GM19467 (cell line): ENCODE data around the gene TMCO4.

ENCODE experiments used
- ATAC-seq: cut with Tn5 transposase; IDR thresholded peaks from one replicate; pipeline ENCODE4 v1.9.1; 2021; ENCODE audit warnings: mild to moderate bottlenecking, moderate library complexity; ENCODE audit not compliant: unreplicated experiment

Gene TMCO4

DNA sequence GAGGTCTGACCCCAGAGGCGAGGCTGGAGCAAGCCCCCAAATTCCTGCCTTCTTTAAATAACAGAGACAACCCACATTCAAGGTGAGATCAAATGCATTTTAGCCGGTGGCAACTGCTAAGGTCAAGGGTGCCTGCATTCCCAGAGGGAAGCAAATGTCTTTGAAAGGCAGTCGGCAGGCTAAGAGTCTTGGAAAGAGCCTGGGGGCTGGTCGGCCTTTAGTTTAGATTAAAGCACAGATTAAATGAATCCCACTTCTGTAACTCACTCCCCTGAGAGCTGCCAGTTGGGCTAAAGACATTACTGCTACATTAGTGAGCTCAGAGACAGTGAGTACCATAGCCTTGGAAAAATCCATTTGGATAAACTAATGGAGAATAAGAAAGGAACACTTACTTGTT is 75.8 kb downstream of the TMCO4 start:
- ATAC-seq: no peak

DNA sequence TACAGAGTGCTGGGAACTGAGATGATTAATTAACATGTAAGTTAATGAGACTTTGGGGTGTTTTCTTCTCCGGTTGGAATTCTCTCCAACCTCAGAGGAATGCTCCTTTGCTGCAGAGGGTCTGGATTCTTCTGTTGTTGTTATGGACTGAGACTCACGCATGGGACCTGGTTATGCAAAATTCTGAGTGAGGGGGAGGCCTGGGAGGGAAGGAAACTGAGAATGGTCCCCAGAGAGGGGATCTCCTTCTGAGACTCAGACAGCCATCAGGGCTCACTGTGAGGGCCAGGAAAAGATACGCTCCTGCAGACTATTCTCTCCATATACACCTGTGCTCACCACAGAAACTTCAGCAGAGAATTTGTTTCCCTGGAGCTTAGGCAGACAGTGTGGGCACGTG is 78.7 kb downstream of the TMCO4 start:
- ATAC-seq: no peak

DNA sequence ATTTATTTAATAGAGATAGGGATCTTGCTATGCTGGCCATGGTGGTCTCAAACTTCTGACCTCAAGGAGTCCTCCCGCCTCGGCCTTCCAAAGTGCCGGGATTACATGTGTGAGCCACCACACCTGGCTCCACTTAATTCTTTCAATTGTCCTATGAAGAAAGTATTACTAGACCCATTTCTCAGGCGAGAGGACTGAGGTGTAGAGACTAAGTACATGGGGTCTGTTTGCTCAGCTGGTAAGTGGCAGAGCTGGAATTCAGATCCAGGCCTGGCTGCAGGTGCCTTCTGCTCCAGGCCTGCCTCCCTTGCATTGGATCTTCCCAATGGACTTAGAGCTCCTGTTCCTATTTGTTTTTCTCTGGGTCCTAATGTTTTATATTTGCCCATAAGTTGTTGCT is 79.5 kb downstream of the TMCO4 start:
- no peak for ATAC-seq

DNA sequence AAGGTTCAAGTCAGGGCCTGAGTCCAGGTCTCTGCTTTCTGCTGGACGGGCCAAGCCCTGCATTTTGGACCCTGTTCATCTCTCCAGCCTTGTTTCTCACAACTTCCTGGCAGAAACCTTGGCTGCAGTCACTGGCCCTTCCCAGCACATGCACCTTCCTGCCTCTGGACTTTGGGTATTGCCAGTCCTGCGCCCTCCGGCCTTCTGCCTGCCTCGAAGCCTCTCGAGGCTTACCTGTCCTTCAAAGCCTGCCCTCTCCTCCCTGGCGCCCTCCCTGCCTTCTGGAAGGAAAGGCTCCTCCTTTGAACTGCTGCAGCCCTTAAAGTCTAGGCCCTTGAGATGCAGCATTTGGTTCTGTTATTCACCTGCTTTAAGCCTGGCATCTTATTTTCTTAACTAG is 82.2 kb downstream of the TMCO4 start:
- no peak for ATAC-seq

DNA sequence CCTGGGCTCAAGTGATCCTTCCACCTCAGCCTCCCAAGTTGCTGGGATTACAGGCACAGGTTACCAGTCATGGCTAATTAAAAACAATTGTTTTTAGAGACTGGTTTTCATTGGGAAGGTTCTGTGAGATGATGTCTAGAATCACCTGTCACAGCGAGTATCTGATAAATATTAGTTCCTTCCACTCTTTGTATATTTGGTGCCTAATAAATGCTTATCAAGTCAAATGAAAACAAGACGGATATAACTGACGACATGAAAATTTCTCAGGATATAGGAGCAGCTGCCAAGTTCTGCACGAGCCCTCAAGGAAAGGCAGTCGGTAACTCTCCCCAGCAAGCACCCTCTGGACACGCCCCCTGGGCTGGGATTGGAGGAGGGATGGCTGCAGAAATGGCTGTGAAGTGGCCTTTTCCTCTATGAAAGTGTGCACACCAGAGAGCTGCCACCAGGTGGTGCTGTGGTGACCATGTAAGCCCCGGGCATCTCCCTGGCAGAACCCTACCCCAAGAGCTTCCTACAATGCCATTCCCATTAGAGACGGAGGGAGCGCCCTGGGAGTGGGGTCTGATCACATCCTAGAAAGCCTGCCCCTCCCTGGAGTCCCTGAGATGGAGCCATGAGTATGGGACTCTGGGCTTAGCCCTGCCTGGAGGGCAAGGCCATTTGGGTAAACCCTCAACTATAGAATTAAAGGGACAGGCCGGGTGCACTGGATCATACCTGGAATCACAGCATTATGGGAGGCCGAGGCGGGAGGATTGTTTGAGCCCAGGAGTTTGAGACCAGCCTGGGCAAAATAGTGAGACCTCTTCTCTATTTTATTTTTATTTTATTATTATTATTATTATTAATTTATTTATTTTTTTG is 84.1 kb downstream of the TMCO4 start:
- ATAC-seq: no peak

DNA sequence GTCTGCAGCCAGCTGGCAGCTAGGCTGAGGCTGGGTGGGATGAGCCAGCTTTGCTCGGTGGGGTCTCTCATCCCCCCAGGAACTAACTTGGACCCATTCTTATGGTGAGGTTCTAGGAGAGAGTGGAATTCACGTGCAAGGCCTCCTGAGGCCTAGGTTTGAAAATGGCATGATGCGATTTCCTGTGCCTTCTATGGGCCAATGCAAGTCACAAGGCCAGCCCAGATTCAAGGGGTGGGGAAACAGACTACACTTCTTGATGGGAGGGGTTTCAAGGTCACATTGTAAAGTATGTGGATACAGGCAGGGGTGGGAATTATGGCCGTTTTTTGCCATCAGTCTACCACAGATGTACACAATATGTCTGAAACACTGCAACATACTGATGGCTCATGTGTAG is 86.8 kb downstream of the TMCO4 start:
- no peak for ATAC-seq

DNA sequence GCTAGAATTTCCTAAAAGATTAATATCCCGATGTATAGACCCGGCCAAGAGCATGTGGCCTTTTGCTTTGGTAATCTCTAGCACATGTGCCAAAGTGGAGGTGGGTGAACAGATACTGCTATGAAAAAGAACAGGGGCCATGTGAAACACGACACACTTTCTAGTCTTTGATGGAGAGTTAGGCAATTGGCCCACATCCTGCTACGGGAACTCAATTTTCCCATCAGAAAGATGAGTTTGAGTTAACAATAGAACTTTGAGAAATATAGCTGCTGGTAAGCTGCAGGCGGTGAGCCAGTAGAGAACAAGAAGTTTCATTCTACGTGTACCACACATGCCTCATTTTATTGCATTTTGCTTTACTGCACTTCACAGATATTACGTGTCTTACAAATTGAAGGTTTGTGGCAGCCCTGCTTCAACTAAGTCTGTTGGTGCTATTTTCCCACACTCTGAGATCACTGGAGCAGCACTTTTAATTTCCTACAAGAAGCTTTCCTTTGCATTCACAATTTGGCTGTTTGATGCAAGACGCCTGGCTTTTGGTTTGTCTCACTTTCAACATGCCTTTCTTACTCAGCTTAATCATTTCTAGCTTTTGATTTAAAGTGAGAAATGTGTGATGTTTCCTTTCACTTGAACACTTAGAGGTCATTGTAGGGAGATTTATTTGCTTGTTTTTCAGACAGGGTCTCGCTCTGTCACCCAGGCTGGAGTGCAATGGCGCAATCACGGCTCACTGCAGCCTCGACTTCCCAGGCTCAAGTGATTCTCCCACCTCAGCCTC is 88.7 kb downstream of the TMCO4 start:
- ATAC-seq: peak; percentile 38

DNA sequence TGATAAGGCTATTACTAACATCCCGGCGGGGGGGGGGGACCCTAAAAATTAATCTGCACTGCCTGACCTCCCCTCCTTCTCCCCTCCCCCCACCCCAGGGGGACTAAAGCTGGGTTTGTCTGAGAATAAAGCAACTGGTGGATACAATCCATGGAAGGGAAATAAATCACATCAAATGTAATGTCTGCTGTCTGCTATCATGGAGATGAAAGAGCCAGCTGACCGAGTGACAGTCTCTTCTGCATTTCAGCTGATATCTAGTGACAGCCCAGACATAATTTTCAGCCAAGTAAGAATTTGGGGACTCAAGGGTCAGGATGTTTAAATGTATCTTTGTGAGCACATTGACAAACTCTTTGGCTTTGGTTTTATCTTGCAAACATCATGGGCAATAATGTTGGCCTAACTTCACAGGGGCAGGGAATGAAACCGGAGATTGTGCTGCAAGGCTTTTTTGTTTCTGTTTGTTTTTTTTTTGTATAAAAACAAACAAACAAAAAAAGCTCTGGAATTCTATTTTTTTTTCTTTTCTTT is 90.4 kb downstream of the TMCO4 start:
- no peak for ATAC-seq

DNA sequence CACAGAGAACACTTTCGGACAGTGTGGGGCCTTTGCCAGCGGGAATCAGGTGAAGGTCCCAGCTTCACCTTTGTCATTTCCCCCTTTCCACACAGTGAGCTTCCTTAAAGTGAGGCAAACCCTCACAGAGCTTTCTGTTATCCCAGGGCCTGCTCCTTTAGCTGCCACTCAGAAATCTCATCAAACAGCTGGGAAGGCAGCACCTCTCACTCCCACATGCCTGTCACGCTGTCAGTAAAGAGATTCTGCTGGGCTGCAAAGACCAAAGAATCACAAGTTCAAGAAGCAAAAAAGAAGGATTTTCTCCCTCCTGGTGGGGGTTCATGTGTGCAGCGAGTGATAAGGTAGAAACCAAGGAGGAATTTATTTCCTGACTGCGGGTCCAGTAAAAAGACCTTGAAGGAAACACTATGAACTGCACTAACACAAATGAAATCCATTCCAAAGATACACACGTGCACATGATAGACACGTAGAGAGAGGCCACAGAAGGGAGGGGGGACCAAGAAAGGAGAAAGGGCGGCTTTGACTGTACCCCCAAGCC is 91.1 kb downstream of the TMCO4 start:
- no peak for ATAC-seq

DNA sequence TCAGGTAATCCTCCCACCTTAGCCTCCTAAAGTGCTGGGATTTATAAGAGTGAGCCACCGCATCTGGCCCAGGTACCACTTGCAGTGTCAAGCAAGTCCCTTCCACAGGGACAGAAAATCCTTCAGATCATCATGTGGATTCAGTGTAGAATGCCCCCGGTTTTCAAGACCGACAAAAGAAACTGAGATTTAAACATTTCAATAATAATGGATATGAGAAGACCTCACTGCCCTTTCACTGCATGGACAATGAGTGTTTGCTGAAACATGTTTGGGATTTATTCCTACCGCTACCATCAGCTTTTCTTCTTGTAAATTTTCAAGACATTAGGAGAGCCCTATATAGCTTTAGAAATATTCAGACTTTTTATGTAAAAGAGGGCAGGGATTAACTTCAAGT is 93.6 kb downstream of the TMCO4 start:
- no peak for ATAC-seq

DNA sequence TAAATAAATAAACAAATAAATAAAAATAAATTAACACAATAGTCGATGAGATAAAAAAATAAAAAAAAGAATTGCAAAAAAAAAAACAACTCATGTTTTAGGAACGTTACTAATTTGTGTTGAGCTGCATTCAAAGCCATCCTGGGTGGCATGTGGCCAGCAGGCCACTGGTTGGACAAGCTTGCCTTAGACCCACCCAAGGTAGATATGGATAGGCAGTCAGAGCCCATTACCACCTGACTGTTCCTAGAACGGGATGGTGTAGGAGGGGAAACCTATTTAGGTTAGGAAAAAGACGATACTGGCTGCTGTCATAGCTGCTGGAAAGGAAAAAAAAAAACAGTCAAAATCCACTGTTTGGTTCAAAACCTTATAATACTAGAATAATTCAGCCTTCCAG is 94.3 kb downstream of the TMCO4 start:
- ATAC-seq: no peak

DNA sequence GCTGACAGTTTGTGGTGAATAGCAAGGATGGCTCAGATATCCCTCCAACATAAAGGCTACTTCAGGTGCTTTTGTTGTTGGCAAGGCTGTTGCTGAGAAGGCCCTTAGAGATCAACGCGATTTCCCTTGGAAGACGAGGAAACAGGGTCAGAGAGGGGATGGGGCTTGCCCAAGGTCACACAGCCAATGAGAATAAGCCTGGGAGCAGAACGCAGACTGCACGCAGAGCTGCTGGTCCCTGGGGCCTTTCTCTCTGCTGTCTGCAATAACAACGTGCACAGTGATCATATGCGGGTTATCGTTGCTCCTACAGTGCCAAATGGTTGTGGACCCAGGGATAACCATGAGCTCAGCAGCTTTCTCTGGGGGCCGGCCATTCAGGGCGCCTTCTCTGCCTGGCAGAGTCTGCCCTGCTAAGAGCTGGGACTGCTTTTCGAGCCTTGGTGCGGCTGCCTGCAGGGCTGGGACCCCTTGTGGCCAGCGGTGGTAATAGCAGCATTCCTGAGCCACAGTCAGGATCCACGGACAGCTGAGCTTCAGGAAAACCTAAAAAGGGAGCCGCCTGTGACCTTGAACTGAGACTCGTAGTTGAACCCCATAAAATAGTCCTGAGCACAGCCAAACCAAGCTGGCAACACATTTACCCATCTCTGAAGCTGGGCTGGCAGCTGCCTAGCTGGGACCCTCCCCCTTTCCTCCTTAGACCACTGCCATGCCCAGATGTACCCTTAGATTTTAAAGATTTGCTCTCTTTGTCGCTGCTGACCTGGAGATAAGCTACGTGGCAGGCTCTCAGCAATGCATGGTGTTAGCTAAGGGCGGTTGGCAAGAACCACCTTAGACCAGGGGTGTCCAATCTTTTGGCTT is 95.2 kb downstream of the TMCO4 start:
- no peak for ATAC-seq

DNA sequence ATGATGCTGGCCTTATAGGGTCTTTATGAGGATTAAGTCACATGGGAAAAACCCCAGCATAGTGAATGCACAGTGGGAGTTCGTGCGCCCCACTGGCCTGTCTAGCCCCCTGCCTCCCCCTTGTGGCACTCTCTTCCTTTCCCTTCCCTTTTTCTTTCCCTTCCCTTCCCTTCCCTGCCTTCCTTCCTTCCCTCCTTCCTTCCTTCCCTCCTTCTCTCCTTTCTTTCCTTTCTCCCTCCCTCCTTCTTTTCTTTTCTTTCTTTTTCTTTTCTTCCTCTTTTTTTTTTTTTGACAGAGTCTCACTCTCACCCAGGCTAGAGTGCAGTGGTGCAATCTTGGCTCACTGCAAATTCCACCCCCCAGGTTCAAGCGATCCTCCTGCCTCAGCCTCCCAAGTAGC is 96.4 kb downstream of the TMCO4 start:
- no peak for ATAC-seq

DNA sequence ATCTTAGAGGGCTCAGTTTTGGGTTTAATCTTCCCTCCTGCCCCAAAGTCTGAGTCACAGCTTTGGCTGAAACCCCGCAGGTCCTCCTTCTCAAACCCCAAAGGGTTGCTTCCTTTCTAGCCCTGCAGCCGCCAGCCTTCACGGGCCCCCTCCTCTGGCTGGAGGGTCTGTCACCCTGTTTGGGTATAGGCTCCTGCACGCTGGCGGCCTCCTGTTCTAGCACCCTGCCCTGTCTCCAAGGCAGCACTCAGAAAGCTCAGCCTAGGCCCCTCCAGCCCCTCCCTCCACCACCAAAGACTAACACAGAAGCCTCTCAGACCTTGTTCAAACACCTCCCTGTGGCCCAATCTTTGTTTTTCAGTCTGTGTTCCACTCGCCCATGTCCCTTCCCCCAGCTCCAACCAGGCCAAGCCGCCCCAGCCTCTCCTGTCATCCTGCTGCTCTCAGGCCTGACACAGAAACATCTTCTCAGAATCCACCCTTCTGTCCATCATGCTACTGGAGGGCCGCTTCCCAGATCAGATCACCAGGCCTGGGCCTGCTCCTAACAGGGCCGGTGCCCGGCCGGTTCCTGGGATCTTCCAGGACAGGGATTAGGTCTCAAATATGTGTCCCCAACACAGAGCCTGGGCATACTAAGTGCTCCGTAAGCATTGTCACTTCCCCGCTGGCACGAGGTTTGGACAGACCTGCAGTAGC is 99.5 kb downstream of the TMCO4 start:
- ATAC-seq: no peak

DNA sequence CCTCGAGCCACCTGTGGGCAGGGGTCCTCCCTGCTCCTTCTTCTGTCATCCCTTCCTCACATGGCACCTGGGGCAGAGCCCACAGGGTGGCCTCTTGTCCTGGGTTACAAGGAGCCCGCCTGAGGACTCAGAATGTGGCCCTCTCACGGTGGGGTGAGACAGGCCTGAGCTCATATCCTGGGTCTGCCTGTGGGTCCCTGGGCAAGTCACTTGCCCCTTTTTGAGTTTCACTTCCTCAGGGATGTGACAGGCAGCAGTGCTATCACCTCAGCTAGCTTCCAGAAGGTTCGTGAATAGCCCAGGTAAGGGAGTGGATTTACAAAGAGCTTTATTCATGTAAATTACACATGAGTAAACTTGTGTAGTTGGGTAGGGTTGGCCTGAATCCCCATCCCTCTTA is 101.5 kb downstream of the TMCO4 start:
- no peak for ATAC-seq

DNA sequence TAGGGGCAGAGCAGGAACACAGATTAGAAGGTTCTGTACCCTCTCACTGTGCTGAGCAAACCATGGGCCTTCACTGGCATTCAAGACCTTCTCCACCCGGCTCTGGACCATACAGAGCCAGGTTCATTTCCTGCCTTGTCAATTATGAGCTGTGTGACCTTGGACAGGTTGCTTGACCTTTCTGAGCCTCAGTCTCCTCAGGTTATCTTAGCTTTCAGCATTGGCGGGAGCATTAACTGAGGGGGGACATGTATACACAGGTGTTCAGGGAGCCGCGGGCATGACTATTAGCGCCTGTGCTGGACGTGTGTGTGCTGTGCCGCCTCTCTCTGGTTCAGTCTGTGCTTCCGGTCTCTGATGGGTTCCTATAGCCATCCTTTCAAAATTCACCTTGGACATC is 102.9 kb downstream of the TMCO4 start:
- ATAC-seq: no peak

DNA sequence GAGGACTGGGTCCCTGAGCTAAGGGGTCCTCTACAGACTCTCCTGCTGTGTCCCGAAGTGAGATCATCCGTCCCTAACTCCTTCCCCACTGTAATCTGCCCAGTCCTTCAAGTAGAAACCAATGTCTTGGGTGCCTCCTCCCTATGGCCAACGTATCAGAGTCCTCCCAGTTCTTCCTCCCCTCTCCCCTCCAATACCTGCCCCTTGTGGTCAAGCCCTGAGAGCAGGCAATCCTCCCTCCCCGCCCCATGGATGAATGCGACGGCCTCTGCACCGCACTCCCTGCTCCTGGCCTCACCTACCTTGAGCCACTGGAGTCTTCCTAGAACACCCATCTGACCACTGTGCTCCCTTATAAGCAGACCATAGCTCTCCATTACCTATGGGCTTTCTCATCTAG is 103.9 kb downstream of the TMCO4 start:
- ATAC-seq: no peak

DNA sequence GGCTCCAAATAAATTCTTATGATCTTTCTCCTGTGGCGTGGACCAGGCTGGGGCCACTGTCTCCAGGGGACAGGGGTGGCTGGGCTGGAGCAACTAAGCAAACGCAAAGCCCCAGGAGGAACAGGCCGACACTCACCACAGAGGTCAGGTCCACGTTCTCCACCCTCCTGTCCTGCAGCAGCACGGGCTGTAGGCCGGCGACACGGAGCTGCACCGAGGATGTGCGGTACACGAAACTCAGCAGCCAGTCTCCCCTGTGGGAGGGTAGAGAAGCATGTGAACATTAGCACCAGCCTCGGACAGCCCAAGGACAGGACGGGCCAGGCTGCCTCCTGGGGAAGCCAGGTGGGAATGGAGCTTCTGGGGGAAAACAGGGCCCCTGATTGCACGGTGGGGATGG is 105.4 kb downstream of the TMCO4 start:
- ATAC-seq: no peak

DNA sequence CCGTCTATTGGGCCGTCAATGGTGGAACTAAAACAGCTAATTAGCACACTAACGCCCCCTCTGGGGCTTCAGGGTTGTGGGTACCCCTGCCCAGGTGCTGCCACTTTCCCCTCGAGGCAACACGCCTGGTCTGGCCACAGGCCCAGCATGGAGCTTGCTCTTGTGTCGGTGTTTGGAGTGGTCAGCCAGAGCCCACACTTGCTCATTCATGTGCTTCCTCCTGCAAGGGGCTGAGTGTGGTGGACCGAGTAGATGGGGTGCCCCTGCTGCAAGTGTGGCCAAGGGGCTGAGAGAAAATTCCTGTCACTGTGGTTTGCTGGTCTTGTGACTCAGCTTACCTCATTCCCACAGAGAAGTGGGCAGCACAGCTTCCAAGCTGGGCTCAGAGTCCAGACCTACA is 109.4 kb downstream of the TMCO4 start:
- ATAC-seq: no peak

DNA sequence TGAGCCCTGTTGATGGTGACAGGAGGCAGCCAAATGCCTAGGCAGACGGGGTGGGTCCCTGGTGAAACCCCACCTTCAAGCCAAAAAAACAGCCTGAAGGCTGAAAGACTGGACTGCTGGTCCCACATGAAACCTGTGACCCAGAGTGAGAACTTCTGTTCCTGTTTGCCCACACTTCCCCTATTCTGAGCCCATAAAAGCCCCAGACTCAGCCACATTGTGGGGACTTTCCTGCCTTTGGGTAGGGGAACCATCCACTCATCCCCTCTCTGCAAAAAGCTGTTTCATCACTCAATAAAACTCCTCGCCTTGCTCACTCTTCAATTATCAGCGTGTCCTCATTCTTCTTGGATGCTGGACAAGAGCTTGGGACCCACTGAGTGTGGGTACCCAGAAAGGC is 109.9 kb downstream of the TMCO4 start:
- no peak for ATAC-seq
